ENCODE results near the gene RRAGD. TPM values are rescaled to one million over a fixed set of nuclear protein-coding genes. Genes with fewer than 3 reads are reported as not detected.
A peak's percentile ranks its signal among the peaks of the same experiment; 100 is the strongest.

Gene RRAGD
- total RNA-seq, 6 donors from 2014 or later: 17.5 to 62.7 (median 29.7) TPM

DNA sequence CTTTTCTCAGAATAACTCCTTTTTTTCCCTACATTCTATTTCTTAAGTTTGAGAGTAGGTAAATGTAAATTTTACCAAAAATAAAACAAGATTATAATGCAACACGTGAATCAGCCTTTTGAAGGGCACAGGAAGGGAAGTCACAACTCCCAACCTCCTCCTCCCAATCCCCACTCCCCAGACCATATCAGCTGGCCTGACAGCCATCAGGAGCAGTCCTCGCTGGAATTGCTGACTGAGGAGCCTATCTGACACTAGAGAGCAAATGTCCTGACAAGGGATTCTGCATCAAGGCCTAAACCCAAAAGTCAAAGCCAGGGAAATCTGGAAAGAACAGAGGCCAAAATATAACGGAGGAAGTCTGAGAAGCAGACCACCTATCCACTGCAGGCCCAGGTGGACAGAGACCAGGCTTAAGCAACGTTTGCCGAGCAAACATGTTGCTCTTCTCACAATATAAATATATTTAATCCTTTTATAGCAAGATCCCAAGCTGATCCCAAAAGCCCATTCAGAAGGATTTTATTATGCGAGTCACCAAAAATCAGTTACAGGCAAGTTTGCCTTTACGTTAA lies 2.5 kb downstream of the RRAGD start:
- H3K27ac ChIP-seq: no peak overlapping the region
- ATAC-seq (ENCODE audit: low FRiP score in 2 of 2): no peak
- no peak for DNase-seq
- no peak overlapping the region for H3K4me3 ChIP-seq
- no peaks in the 10 kb centered on the region for H3K9me3 ChIP-seq
- no peaks in the 10 kb centered on the region for H3K27me3 ChIP-seq
- TF ChIP-seq POLR2AphosphoS5 (IDR thresholded peaks at IDR 0.05) (no peak), EP300 (IDR thresholded peaks at IDR 0.05) (no peak), POLR2A (IDR thresholded peaks at IDR 0.05) (no peak)
- TF ChIP-seq, protein P1, sequence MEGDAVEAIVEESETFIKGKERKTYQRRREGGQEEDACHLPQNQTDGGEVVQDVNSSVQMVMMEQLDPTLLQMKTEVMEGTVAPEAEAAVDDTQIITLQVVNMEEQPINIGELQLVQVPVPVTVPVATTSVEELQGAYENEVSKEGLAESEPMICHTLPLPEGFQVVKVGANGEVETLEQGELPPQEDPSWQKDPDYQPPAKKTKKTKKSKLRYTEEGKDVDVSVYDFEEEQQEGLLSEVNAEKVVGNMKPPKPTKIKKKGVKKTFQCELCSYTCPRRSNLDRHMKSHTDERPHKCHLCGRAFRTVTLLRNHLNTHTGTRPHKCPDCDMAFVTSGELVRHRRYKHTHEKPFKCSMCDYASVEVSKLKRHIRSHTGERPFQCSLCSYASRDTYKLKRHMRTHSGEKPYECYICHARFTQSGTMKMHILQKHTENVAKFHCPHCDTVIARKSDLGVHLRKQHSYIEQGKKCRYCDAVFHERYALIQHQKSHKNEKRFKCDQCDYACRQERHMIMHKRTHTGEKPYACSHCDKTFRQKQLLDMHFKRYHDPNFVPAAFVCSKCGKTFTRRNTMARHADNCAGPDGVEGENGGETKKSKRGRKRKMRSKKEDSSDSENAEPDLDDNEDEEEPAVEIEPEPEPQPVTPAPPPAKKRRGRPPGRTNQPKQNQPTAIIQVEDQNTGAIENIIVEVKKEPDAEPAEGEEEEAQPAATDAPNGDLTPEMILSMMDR (IDR thresholded peaks at IDR 0.05): no peak
- no peaks in the 10 kb centered on the region for H3K36me3 ChIP-seq
- peaks cover 11 to 21% (median 17%) of the 10 kb centered on the region in 4 donors for H3K4me1 ChIP-seq
- 78 to 80% methylated on average over 7 of the region's 7 CpGs for whole genome bisulfite sequencing, 2 donors

DNA sequence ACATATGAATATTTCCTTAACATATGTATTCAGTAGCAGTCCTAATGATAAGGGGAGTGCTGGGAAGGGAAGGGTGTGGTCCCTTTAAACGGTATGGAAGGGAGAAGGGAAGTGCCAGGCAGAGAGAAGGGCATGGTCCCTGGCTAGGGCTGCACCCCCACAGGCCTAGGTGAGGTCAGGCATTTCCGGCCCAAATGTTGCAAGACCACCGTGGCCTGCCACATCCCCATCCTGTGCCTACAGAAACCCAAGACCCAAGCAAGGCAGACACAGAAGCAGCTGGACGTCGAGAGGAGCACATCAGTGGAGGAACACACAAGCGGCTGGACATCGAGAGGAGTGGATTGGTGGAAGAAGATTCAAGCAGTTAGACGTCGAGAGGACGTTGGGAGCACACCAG lies 5.9 kb downstream of the RRAGD start:
- no peak for TF ChIP-seq EP300 (IDR thresholded peaks at IDR 0.05)
- TF ChIP-seq, protein P1 (IDR thresholded peaks at IDR 0.05): no peak
- Histone ChIP-seq H3K36me3 (no peaks in the 10 kb centered on the region), H3K27me3 (no peaks in the 10 kb centered on the region), H3K27ac (no peak overlapping the region), H3K4me3 (no peak overlapping the region), H3K4me1 (peaks cover 4 to 10% (median 6%) of the 10 kb centered on the region in 4 donors), H3K9me3 (no peaks in the 10 kb centered on the region)
- peak in 1 of 2 donors; percentile 19 for ATAC-seq (ENCODE audit: low FRiP score in 2 of 2)
- WGBS, 2 donors: 48 to 53% methylated on average over 10 of the region's 10 CpGs
- no peak for DNase-seq

DNA sequence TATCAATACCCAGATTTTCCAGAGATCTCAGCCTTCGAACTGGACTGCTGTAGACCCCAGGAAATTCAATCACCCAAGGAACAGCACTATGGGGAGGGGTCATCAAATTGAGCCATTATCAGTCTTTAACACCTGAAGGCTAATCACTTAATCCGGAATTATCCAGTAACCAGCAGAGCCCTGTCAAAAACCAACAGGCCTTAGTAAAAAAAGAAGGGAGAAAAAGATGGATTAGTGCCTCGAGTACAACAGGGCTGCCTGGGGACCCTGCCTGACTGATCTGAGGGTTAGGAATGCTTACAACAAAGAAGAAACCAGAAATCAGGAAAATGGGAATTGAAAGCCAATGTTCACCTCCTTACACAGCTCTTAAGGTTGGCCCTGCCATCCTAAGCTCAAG lies 7.6 kb downstream of the RRAGD start:
- DNase-seq (no peak), ATAC-seq (ENCODE audit: low FRiP score in 2 of 2) (no peak)
- Histone ChIP-seq H3K27ac (no peak overlapping the region), H3K4me1 (peaks cover 0 to 2% (median 0%) of the 10 kb centered on the region in 4 donors), H3K4me3 (no peak overlapping the region), H3K27me3 (no peaks in the 10 kb centered on the region), H3K36me3 (no peaks in the 10 kb centered on the region), H3K9me3 (no peaks in the 10 kb centered on the region)
- WGBS, 2 donors: 80 to 88% methylated on average over 3 of the region's 3 CpGs
- TF ChIP-seq, protein P1 (IDR thresholded peaks at IDR 0.05): no peak
- TF ChIP-seq EP300 (IDR thresholded peaks at IDR 0.05): no peak

DNA sequence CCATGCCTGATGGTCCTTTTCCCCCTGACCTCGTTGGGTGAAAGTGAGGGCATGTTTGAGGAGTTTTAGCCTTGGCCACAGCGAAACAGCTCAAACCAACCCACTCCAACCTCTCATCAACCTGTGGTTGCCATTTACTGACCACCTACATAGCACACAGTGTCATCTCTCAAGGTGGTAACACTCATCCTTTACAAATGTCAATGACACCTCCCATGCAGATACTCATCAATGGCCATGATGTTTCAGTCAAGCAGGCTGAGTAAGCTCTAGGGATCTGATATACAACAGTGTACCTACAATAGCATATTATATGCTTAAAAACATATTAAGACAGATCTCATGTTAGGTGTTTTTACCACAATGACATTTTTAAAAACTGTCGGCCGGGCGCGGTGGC lies 9.3 kb downstream of the RRAGD start:
- ATAC-seq (ENCODE audit: low FRiP score in 2 of 2): no peak
- WGBS, 2 donors: 84 to 91% methylated on average over 6 of the region's 6 CpGs

DNA sequence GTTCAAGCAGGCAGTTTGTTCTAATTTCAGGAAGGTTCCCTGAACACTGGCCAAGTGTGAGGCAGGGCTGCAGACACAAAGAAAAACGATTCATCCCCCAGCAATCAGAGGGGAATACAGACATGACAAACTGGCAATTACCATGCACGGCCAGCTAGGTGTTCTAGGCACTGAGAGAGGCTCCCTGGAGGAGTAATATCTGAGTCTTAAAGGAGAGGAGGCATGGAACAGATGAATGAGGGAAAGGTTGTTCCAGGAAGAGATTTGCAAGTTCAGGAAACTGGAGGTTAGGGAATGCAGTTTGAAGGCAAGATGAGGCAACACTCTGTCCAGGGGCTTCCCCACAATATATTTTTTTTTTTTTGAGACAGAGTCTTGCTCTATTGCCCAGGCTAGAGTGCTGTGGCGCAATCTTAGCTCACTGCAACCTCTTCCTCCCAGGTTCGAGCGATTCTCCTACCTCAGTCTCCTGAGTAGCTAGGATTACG lies 11.1 kb downstream of the RRAGD start:
- Histone ChIP-seq H3K4me1 (peaks cover 0 to 2% (median 0%) of the 10 kb centered on the region in 4 donors), H3K4me3 (no peak overlapping the region), H3K36me3 (no peaks in the 10 kb centered on the region), H3K9me3 (no peaks in the 10 kb centered on the region), H3K27me3 (no peaks in the 10 kb centered on the region), H3K27ac (no peak overlapping the region)
- 49 to 68% methylated on average over 6 of the region's 6 CpGs for WGBS, 2 donors
- ATAC-seq (ENCODE audit: low FRiP score in 2 of 2) (peak in 1 of 2 donors; percentile 17), DNase-seq (peak in 1 of 2 donors; percentile 49)
- no peak for TF ChIP-seq POLR2A (IDR thresholded peaks at IDR 0.05)

More for the DNA sequence above, 9.3 kb downstream of the RRAGD start:
- TF ChIP-seq POLR2AphosphoS5 (IDR thresholded peaks at IDR 0.05): no peak
- TF ChIP-seq EP300 (IDR thresholded peaks at IDR 0.05): no peak
- TF ChIP-seq POLR2A (IDR thresholded peaks at IDR 0.05): no peak
- peak in 1 of 2 donors; percentile 30 for DNase-seq
- H3K27me3 ChIP-seq: no peaks in the 10 kb centered on the region
- no peak overlapping the region for H3K27ac ChIP-seq
- H3K4me3 ChIP-seq: no peak overlapping the region
- no peaks in the 10 kb centered on the region for H3K9me3 ChIP-seq
- H3K4me1 ChIP-seq: peaks cover 0 to 2% (median 0%) of the 10 kb centered on the region in 4 donors
- H3K36me3 ChIP-seq: no peaks in the 10 kb centered on the region

DNA sequence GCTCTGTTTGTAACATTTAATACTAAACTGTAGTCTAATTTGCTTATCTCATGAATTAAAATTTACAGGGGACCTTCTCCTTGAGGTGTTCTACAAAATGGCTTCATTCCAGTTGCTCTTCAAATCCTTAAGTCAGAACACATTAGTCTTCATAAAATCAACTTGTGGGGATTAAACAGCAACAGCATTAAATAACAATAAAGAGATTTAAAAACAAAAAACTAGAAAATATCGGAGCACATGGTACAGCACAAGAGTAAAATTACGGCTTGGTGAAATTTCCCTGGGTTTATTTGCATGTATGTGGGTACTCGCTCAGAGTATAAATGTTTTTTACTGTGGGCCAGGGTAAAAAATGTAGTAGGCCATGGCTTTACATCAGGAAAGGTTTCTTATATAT lies 12.0 kb downstream of the RRAGD start:
- DNase-seq (no peak), ATAC-seq (ENCODE audit: low FRiP score in 2 of 2) (no peak)
- Histone ChIP-seq H3K27ac (no peak overlapping the region), H3K36me3 (no peaks in the 10 kb centered on the region), H3K4me1 (peaks cover 0 to 2% (median 0%) of the 10 kb centered on the region in 4 donors), H3K27me3 (no peaks in the 10 kb centered on the region), H3K4me3 (no peak overlapping the region), H3K9me3 (no peaks in the 10 kb centered on the region)
- WGBS, 2 donors: 95% methylated on average over 3 of the region's 3 CpGs
- TF ChIP-seq, protein P1 (IDR thresholded peaks at IDR 0.05): no peak
